H1 (cell line): ENCODE results near the gene ZNF490. TPM values are rescaled to one million over a fixed set of nuclear protein-coding genes. Genes with fewer than 3 reads are reported as not detected.

ENCODE experiments used
- CTCF ChIA-PET: fragments of 300-600 bp; sonication (Branson Sonifier 250); formaldehyde crosslinking; loops from one replicate; lab custom pipeline; 2021; ENCODE audit not compliant: partially characterized antibody; lab: Charles Lee
- POLR2A ChIA-PET: fragments of 300-600 bp; sonication (Branson Sonifier 250); formaldehyde crosslinking; loops from one replicate; lab custom pipeline; 2021; ENCODE audit warnings: inconsistent platforms; ENCODE audit not compliant: partially characterized antibody; lab: Charles Lee
- DNase-seq, 2 experiments: peaks; one replicate each; pipeline versions ENCODE4 v3.0.0 to v3.0.0-alpha.2; 2010 to 2022; ENCODE audit warnings: low spot score in 2 of 2, low read depth in 1 of 2, mixed read lengths in 1 of 2
- FAIRE-seq: peaks from 2 replicates; lab custom pipeline; 2011; peaks lifted over from hg19 to GRCh38; lab: Jason Lieb, UNC
- H2AFZ ChIP-seq: 2 replicates; pipeline ENCODE4 v1.8.1; 2012; ENCODE audit warnings: low read length, inconsistent platforms
- H2AK5ac ChIP-seq: 2 replicates; pipeline ENCODE4 v1.6.1; 2013; ENCODE audit warnings: low read depth, low read length
- H2BK120ac ChIP-seq: replicated peaks from 2 replicates; pipeline ENCODE3; 2013; ENCODE audit warnings: low read depth, low read length, inconsistent platforms
- H2BK12ac ChIP-seq: 2 replicates; pipeline ENCODE4 v1.6.1; 2013; ENCODE audit warnings: low read depth, low read length
- H2BK15ac ChIP-seq: 2 replicates; pipeline ENCODE4 v1.6.1; 2013; ENCODE audit warnings: low read length
- H2BK20ac ChIP-seq: 2 replicates; pipeline ENCODE4 v1.6.1; 2013; ENCODE audit warnings: low read length
- H2BK5ac ChIP-seq: 2 replicates; pipeline ENCODE4 v1.6.1; 2013; ENCODE audit warnings: low read depth, low read length
- H3K14ac ChIP-seq: 2 replicates; pipeline ENCODE4 v1.6.1; 2013; ENCODE audit warnings: inconsistent platforms; ENCODE audit not compliant: insufficient read length
- H3K18ac ChIP-seq: 2 replicates; pipeline ENCODE4 v1.6.1; 2013; ENCODE audit warnings: low read length; ENCODE audit errors: extremely low read depth
- H3K23ac ChIP-seq: 2 replicates; pipeline ENCODE4 v1.6.1; 2013; ENCODE audit warnings: inconsistent platforms; ENCODE audit not compliant: insufficient read length
- H3K23me2 ChIP-seq: 2 replicates; pipeline ENCODE4 v1.6.1; 2013; ENCODE audit warnings: low read depth, low read length
- H3K27ac ChIP-seq: 2 replicates; pipeline ENCODE4 v1.6.1; 2011; ENCODE audit warnings: low read depth, low read length, inconsistent platforms
- H3K27me3 ChIP-seq, 4 experiments: replicated peaks in 1 of 4; 1 replicate in 1 of 4; 2 replicates in 3 of 4; pipeline versions ENCODE4 v1.6.1 to v1.8.1; 2011 to 2013; ENCODE audit warnings: low read length in 3 of 4, mild to moderate bottlenecking in 3 of 4, inconsistent platforms in 2 of 4, mixed read lengths in 2 of 4, moderate library complexity in 1 of 4; ENCODE audit not compliant: control insufficient read depth in 3 of 4, insufficient read depth in 3 of 4; ENCODE audit errors: extremely low read depth in 1 of 4
- H3K36me3 ChIP-seq, 4 experiments: 2 replicates each; pipeline versions ENCODE4 v1.6.1 to v1.8.1; 2011 to 2013; ENCODE audit warnings: mild to moderate bottlenecking in 4 of 4, low read length in 3 of 4, moderate library complexity in 2 of 4, control low read depth in 1 of 4, inconsistent platforms in 1 of 4; ENCODE audit not compliant: insufficient read depth in 4 of 4, control insufficient read depth in 2 of 4
- H3K4ac ChIP-seq: replicated peaks from 2 replicates; pipeline ENCODE3; 2013; ENCODE audit warnings: low read length, low read depth, mixed read lengths, inconsistent platforms; ENCODE audit not compliant: insufficient read length
- H3K4me1 ChIP-seq, 4 experiments: replicated peaks in 1 of 4; 1 replicate in 1 of 4; 2 replicates in 3 of 4; pipeline versions ENCODE4 v1.6.1 to v1.8.1; 2011 to 2013; ENCODE audit warnings: low read length in 3 of 4, inconsistent platforms in 2 of 4, mixed read lengths in 1 of 4; ENCODE audit not compliant: insufficient read depth in 4 of 4, control insufficient read depth in 3 of 4
- H3K4me2 ChIP-seq, 2 experiments: 2 replicates each; pipeline versions ENCODE4 v1.6.1 to v1.8.1; 2011 to 2013; ENCODE audit warnings: low read depth in 2 of 2, low read length in 2 of 2, control low read depth in 1 of 2, inconsistent platforms in 1 of 2, mild to moderate bottlenecking in 1 of 2; ENCODE audit not compliant: insufficient read depth in 1 of 2
- H3K4me3 ChIP-seq, 4 experiments: fragments of 200-600, 300-600 bp in 1 of 4; sonication (generic), shearing (Covaris generic), sonication (Bioruptor Twin) in 1 of 4; 2 replicates each; pipeline versions ENCODE4 v1.5.1 to v1.8.1; 2011 to 2016; ENCODE audit warnings: low read length in 4 of 4, low read depth in 3 of 4, control low read depth in 2 of 4, inconsistent platforms in 2 of 4, mild to moderate bottlenecking in 2 of 4, mixed read lengths in 1 of 4, moderate library complexity in 1 of 4; ENCODE audit not compliant: insufficient read depth in 2 of 4; ENCODE audit errors: extremely low read depth in 1 of 4
- H3K56ac ChIP-seq: replicated peaks from 2 replicates; pipeline ENCODE3; 2013; ENCODE audit warnings: low read depth, mild to moderate bottlenecking, mixed read lengths, low read length, inconsistent platforms; ENCODE audit not compliant: insufficient read length
- H3K79me1 ChIP-seq: 2 replicates; pipeline ENCODE4 v1.6.1; 2013; ENCODE audit warnings: low read depth, low read length, control low read depth
- H3K79me2 ChIP-seq, 2 experiments: 2 replicates each; pipeline versions ENCODE4 v1.6.1 to v1.8.1; 2012 to 2013; ENCODE audit warnings: low read length in 2 of 2, mild to moderate bottlenecking in 2 of 2, inconsistent platforms in 1 of 2; ENCODE audit not compliant: insufficient read depth in 2 of 2, control insufficient read depth in 1 of 2
- H3K9ac ChIP-seq, 4 experiments: replicated peaks in 1 of 4; 1 replicate in 1 of 4; 2 replicates in 3 of 4; pipeline versions ENCODE4 v1.6.1 to v1.8.1; 2011 to 2013; ENCODE audit warnings: low read depth in 3 of 4, low read length in 3 of 4, control low read depth in 2 of 4, mild to moderate bottlenecking in 2 of 4, moderate library complexity in 2 of 4, inconsistent platforms in 1 of 4; ENCODE audit errors: extremely low read depth in 1 of 4
- H3K9me3 ChIP-seq, 2 experiments: 2 replicates each; pipeline versions ENCODE4 v1.6.1 to v1.8.1; 2012 to 2013; ENCODE audit warnings: mild to moderate bottlenecking in 2 of 2, moderate library complexity in 2 of 2, control low read depth in 1 of 2, inconsistent platforms in 1 of 2, low read depth in 1 of 2, low read length in 1 of 2, mixed read lengths in 1 of 2; ENCODE audit not compliant: insufficient read depth in 2 of 2
- H4K20me1 ChIP-seq, 2 experiments: replicated peaks in 1 of 2; 2 replicates each; pipeline versions ENCODE3 to v1.8.1; 2011 to 2013; ENCODE audit warnings: inconsistent platforms in 2 of 2, low read length in 2 of 2, mild to moderate bottlenecking in 1 of 2; ENCODE audit not compliant: insufficient read depth in 2 of 2, control insufficient read depth in 1 of 2
- H4K5ac ChIP-seq: 2 replicates; pipeline ENCODE4 v1.6.1; 2013; ENCODE audit warnings: low read length, low read depth, mixed read lengths, inconsistent platforms; ENCODE audit not compliant: insufficient read length
- H4K8ac ChIP-seq: 2 replicates; pipeline ENCODE4 v1.8.0; 2013; ENCODE audit warnings: mild to moderate bottlenecking, moderate library complexity, low read length, inconsistent platforms; ENCODE audit not compliant: insufficient read depth; ENCODE audit errors: extremely low read depth
- H4K91ac ChIP-seq: replicated peaks from 2 replicates; pipeline ENCODE3; 2013; ENCODE audit warnings: low read length, mixed read lengths, inconsistent platforms; ENCODE audit not compliant: insufficient read length
- CBX5 ChIP-seq: fragments of 300-800, 300-1000 bp; sonication (generic); IDR thresholded peaks from 2 replicates; pipeline ENCODE4 v1.7.1; 2016; ENCODE audit warnings: antibody characterized with exemption, low read length, low read depth
- EZH2 ChIP-seq: fragments of 200-600 bp; sonication (generic); IDR thresholded peaks from 2 replicates; pipeline ENCODE4 v1.7.1; 2012; ENCODE audit warnings: low read depth, mild to moderate bottlenecking, moderate library complexity, low read length, inconsistent platforms; ENCODE audit not compliant: severe bottlenecking
- POLR2AphosphoS5 ChIP-seq: IDR thresholded peaks from 2 replicates; pipeline ENCODE4 v1.6.1; 2011; ENCODE audit warnings: low read depth, low read length
- SIN3A ChIP-seq, 2 experiments: IDR thresholded peaks in 1 of 2; conservative IDR thresholded peaks in 1 of 2; 2 replicates each; pipeline ENCODE4 v1.6.1; 2011 to 2012; ENCODE audit warnings: low read length in 2 of 2, improper control_type of control experiment in 1 of 2, low read depth in 1 of 2, mild to moderate bottlenecking in 1 of 2
- SRF ChIP-seq: IDR thresholded peaks from 2 replicates; pipeline ENCODE4 v1.6.1; 2011; ENCODE audit warnings: mild to moderate bottlenecking, low read depth, low read length, moderate library complexity
- TAF7 ChIP-seq: optimal IDR thresholded peaks from 2 replicates; pipeline ENCODE3; 2011; ENCODE audit warnings: low read depth, mild to moderate bottlenecking, inconsistent platforms, low read length, moderate library complexity, borderline replicate concordance
- ZNF274 ChIP-seq: IDR thresholded peaks from 2 replicates; pipeline ENCODE4 v1.7.0; 2012; ENCODE audit warnings: low read length, borderline replicate concordance; ENCODE audit errors: extremely low read depth
- WGBS, 2 experiments: shearing (Covaris generic) in 1 of 2; methylation state at CpG; one replicate each; pipeline versions ENCODE4 v1.1.6 to v1.1.7; 2013 to 2015; ENCODE audit warnings: low lambda C conversion rate in 2 of 2, mixed read lengths in 2 of 2, inconsistent platforms in 1 of 2, low coverage in 1 of 2, missing lambda C conversion rate in 1 of 2; ENCODE audit not compliant: insufficient replicate concordance in 2 of 2, insufficient coverage in 1 of 2, insufficient read length in 1 of 2; ENCODE audit errors: extremely low coverage in 1 of 2, missing lambda C conversion rate in 1 of 2; 5-methylcytosine and 5-hydroxymethylcytosine counted together
- polyA plus RNA-seq, 7 experiments: library from polyadenylated mRNA; depleted of rRNA in 3 of 7; stranded (reverse) in 5 of 7; unstranded in 2 of 7; fragments of >200 nt in 5 of 7; fragments of 200-250 nt in 2 of 7; gene quantifications; 1 replicate in 5 of 7; 2 replicates in 1 of 7; 4 replicates in 1 of 7; pipeline versions ENCODE4 v1.2.1 to v1.2.3, GENCODE V29; 2011 to 2013; ENCODE audit warnings: missing spikeins in 2 of 7, mixed read lengths in 2 of 7
- total RNA-seq: library from RNA; stranded (reverse); fragmentation: NEBNext Ultra II Directional; extraction: Animal tissue kit (Norgen Biotek cat#: 25700); gene quantifications from 2 replicates; pipeline ENCODE4 v1.2.1, GENCODE V29; 2021

Gene ZNF490
- total and polyA plus RNA-seq, 2 of the 8 experiments (the other 6 are each of a cell fraction or from before 2014, with no cell fraction given) = 1.7 to 9.0 TPM

- POLR2A ChIA-PET = interaction anchor here (0.7 to 0.9 kb wide), 2 partner anchors 11 to 23 kb away, joined by 3 read pairs; no protein-coding TSS in a partner anchor
These were observed 26.0 kb upstream of the ZNF490 start for GRCh38 chr19:12636631-12637030.

More at GRCh38 chr19:12636631-12637030, 26.0 kb upstream of the ZNF490 start:
- DNase-seq = no peak
- Histone ChIP-seq H3K4ac (no peak overlapping the region), H3K9me3 (no peaks in the 10 kb centered on the region), H4K8ac (no peak overlapping the region), H3K27ac (no peak overlapping the region), H3K4me3 (no peak overlapping the region), H2BK12ac (no peak overlapping the region), H3K27me3 (no peaks in the 10 kb centered on the region), H3K23me2 (peaks cover 1% of the 10 kb centered on the region; the same call in 1 of the 2 replicates), H2BK120ac (no peak overlapping the region), H3K79me1 (no peaks in the 10 kb centered on the region), H4K20me1 (no peaks in the 10 kb centered on the region), H3K9ac (no peak overlapping the region), H3K23ac (no peak overlapping the region), H3K36me3 (no peaks in the 10 kb centered on the region), H3K14ac (no peak overlapping the region), H2BK5ac (no peak overlapping the region), H2BK15ac (no peak overlapping the region), H2AK5ac (no peak overlapping the region), H4K91ac (no peak overlapping the region), H3K56ac (no peak overlapping the region), H2BK20ac (no peak overlapping the region), H2AFZ (no peak overlapping the region), H3K18ac (no peak overlapping the region; the same call in 1 of the 2 replicates), H3K4me2 (no peak overlapping the region), H4K5ac (no peak overlapping the region), H3K4me1 (no peaks in the 10 kb centered on the region; a peak in 2 of 7 replicates), H3K79me2 (no peaks in the 10 kb centered on the region)
- TF ChIP-seq CBX5 = no peak
- TF ChIP-seq TAF7 = no peak
- no peak for TF ChIP-seq SRF
- no peak for TF ChIP-seq POLR2AphosphoS5
- no peak for TF ChIP-seq EZH2
- TF ChIP-seq ZNF274 = no peak
- no peak for TF ChIP-seq SIN3A (conservative IDR thresholded peaks at IDR 0.05 in 1 of 2, IDR thresholded peaks at IDR 0.05 in 1 of 2; ENCODE audit: low read depth in 1 of 2, low read length in 2 of 2)
- no peak for FAIRE-seq
- CTCF ChIA-PET = no interaction called here
- WGBS, 2 experiments = 97% methylated on average over 7 of the region's 13 CpGs; no CpG with 5 or more reads in 1 of the 2 experiments
